ENCODE measurements around the gene NEK6.

NEK6 gene

GRCh38 chr9:124295159-124295794 lies 37.5 kb downstream of the NEK6 start:
- TF ChIP-seq, protein P1, sequence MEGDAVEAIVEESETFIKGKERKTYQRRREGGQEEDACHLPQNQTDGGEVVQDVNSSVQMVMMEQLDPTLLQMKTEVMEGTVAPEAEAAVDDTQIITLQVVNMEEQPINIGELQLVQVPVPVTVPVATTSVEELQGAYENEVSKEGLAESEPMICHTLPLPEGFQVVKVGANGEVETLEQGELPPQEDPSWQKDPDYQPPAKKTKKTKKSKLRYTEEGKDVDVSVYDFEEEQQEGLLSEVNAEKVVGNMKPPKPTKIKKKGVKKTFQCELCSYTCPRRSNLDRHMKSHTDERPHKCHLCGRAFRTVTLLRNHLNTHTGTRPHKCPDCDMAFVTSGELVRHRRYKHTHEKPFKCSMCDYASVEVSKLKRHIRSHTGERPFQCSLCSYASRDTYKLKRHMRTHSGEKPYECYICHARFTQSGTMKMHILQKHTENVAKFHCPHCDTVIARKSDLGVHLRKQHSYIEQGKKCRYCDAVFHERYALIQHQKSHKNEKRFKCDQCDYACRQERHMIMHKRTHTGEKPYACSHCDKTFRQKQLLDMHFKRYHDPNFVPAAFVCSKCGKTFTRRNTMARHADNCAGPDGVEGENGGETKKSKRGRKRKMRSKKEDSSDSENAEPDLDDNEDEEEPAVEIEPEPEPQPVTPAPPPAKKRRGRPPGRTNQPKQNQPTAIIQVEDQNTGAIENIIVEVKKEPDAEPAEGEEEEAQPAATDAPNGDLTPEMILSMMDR (IDR thresholded peaks at IDR 0.05; ENCODE audit: low read depth, low read length, missing control alignments) = no peak
- DNase-seq = no peak
- in situ Hi-C loops (cut with HindIII; ENCODE audit: low pct_ligation_motif_present, low sequenced_read_pairs) = no loop called here

GRCh38 chr9:124296094-124296493 lies 38.3 kb downstream of the NEK6 start:
- in situ Hi-C loops (cut with HindIII; ENCODE audit: low pct_ligation_motif_present, low sequenced_read_pairs) = no loop called here
- Histone ChIP-seq H3K36me3 (replicated peaks) (peaks cover 17% of the 10 kb centered on the region), H3K27me3 (replicated peaks) (no peaks in the 10 kb centered on the region), H3K27ac (no peak overlapping the region), H3K4me3 (ENCODE audit: low read depth, low read length) (no peak overlapping the region)
- TF ChIP-seq, protein P1 (IDR thresholded peaks at IDR 0.05; ENCODE audit: low read depth, low read length, missing control alignments) = no peak
- DNase-seq = no peak

More at GRCh38 chr9:124295159-124295794, 37.5 kb downstream of the NEK6 start:
- Histone ChIP-seq H3K27me3 (replicated peaks) (no peaks in the 10 kb centered on the region), H3K27ac (no peak overlapping the region), H3K36me3 (replicated peaks) (peaks cover 17% of the 10 kb centered on the region), H3K4me3 (ENCODE audit: low read depth, low read length) (no peak overlapping the region)

GRCh38 chr9:124296796-124297550 lies 39.2 kb downstream of the NEK6 start:
- TF ChIP-seq, protein P1 (IDR thresholded peaks at IDR 0.05; ENCODE audit: low read depth, low read length, missing control alignments) = no peak
- Histone ChIP-seq H3K27me3 (replicated peaks) (no peaks in the 10 kb centered on the region), H3K36me3 (replicated peaks) (peaks cover 19% of the 10 kb centered on the region), H3K27ac (peak overlapping the region; percentile 67), H3K4me3 (ENCODE audit: low read depth, low read length) (no peak overlapping the region)
- in situ Hi-C loops (cut with HindIII; ENCODE audit: low pct_ligation_motif_present, low sequenced_read_pairs) = no loop called here
- DNase-seq = no peak

- Histone ChIP-seq H3K27me3 (replicated peaks) (no peaks in the 10 kb centered on the region), H3K4me3 (ENCODE audit: low read depth, low read length) (no peak overlapping the region), H3K27ac (peak overlapping the region; percentile 67), H3K36me3 (replicated peaks) (peaks cover 22% of the 10 kb centered on the region)
- in situ Hi-C loops (cut with HindIII; ENCODE audit: low pct_ligation_motif_present, low sequenced_read_pairs) = no loop called here
- TF ChIP-seq, protein P1 (IDR thresholded peaks at IDR 0.05; ENCODE audit: low read depth, low read length, missing control alignments) = no peak
- DNase-seq = peak; percentile 94
These were observed 39.8 kb downstream of the NEK6 start for GRCh38 chr9:124297551-124297901.

GRCh38 chr9:124297915-124298645 lies 40.3 kb downstream of the NEK6 start:
- no peak overlapping the region for H3K4me3 ChIP-seq (ENCODE audit: low read depth, low read length)
- peak overlapping the region; percentile 65 for H3K27ac ChIP-seq
- no peak for DNase-seq
- no peaks in the 10 kb centered on the region for H3K27me3 ChIP-seq (replicated peaks)
- TF ChIP-seq, protein P1 (IDR thresholded peaks at IDR 0.05; ENCODE audit: low read depth, low read length, missing control alignments) = no peak
- peaks cover 18% of the 10 kb centered on the region for H3K36me3 ChIP-seq (replicated peaks)
- in situ Hi-C loops (cut with HindIII; ENCODE audit: low pct_ligation_motif_present, low sequenced_read_pairs) = no loop called here

Data from brain microvascular endothelial cell (primary cell).